GM21825 (cell line): ENCODE results near the gene EHBP1L1.
"Not testable (repeated sequence)": the region's sequence is repeated elsewhere in the genome, so short reads cannot be mapped to it uniquely, and the experiment has no call there.

Experiments
- ATAC-seq: cut with Tn5 transposase; IDR thresholded peaks from one replicate; pipeline ENCODE4 v1.9.1; 2021; ENCODE audit warnings: mild to moderate bottlenecking, moderate library complexity; ENCODE audit not compliant: unreplicated experiment

Gene EHBP1L1

DNA sequence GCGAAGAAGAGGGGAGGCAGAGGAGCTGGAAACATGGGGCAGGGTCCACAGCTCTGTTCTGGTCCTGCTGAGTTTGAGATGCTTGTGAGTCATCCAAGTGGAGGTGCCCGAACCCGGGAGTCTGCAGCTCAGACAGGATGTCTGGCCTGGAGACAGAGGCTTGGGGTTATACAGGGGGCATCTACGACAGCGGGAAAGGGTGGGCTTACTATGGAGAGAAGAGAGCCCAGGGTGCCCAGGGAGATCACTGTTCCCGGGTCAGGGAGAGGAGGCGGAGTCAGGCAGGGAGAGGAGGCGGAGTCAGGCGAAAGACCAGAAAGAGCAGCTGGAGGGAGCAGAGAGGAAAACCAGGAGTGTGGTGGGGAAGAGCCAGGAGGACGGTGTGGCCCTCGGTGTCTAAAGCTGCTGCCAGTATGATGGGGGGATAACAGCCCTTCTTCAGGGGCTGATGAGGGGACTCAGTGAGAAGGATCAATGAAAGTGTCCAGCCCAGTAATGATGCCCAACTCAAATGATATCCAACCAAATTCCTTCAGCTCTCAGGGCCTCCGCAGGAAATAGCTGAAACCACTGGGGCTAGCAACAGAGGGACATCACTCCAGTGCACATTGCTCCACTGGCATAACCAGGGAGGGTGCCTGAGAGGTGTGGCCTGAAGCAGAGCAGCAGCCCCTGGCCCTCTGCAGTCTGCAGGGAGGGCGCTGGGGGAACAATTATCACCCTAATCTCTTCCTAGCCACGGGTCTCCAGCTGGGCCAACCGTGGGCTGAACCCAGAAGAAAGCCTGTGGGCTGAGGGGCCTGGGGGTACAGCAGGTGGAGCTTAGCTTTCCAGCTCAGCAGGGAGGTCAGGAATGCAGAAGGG lies 15.1 kb upstream of the EHBP1L1 start:
- ATAC-seq = no peak

DNA sequence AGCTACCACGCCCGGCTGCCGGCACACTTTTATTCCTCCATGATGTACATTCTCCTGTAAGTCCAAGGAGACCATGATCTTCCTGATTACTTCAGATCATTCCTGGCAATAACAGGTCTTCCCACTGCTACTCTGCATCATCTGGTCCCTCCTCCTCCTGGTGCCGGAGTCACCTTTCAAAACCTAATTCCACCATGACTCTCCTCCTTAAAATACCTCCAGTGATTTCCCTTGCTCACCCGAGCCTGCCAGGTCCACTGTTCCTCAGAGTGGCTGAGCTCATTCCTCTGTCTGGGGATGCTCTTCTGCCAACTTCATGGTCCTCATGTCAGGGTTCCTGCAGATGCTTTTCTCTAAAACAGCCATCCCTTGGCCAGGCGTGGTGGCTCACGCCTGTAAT lies 13.8 kb upstream of the EHBP1L1 start:
- ATAC-seq = no peak

DNA sequence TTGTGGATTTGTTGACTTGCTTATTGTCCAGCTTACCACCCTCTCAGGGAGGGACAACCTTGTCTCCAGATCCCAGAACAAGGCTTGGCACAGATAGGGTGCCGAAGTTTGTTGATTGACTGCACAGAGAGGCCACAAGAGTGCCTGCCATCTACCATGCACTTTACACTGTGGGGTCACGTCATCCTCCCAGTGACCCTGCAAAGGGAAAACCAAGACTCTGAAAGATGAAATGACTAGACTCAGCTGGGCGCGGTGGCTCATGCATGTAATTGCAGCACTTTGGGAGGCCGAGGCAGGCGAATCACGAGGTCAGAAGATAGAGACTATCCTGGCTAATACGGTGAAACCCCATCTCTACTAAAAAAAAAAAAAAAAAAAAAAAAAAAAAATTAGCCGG lies 13.1 kb upstream of the EHBP1L1 start:
- ATAC-seq = no peak

DNA sequence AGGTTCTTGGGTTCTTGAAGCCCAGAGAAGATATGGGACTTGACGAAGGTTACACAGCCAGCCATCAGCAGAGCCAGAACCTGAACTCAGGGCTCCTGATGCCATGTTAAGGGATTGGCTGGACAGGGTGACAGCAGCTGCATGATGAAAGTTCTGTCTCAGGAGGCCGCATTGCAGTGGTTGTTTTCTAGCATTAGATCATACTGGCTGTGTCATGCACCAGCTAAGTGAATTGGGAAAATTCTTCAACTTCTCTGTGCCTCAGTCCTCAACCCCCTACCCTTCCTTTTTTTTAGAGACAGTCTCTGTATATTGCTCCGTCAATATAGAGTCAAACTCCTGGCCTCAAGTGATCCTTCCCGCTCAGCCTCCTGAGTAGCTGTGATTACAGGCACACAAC lies 12.3 kb upstream of the EHBP1L1 start:
- ATAC-seq = no peak

GRCh38 chr11:65564879-65565559 lies 10.8 kb upstream of the EHBP1L1 start:
- not testable (repeated sequence) for ATAC-seq

DNA sequence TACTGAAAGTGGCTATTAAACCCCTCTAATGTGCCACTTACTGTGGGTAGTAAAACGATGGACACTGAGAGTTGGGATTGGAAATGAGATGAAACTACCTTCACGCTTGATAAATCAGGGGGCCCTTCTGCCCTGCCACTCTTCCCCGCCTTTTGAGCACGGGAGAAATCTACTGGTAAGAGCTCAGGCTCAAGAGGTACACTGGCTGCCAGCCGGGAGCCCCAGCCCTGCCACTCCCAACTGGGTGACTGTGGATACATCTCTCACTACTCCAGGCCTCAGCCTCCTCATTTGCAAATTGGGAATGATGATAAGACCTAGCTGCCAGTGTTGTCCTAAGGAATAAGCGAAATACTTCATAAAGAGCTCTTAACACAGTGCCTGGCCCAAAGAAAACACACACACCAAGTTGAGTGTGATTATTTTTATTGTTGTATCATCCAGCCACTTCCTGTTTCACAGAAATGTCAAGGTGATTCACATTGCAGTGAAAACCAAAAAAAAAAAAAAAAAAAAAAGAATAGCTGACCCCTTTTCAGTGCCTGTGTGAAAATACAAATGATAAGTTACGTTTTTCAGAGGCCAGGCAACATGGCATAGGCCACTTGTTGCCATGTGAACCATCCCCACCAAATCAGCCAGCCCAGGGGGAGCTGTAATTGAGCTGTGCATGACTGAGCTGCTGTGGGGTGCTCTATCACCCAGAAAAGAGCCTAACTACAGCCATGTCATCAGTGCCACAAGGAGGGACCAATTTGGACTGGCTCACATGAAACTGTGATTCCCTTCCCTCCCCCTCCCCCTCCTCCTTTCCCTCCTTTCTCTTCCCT lies 10.0 kb upstream of the EHBP1L1 start:
- ATAC-seq = no peak

GRCh38 chr11:65569164-65569972 lies 6.5 kb upstream of the EHBP1L1 start:
- peak; percentile 4 for ATAC-seq

DNA sequence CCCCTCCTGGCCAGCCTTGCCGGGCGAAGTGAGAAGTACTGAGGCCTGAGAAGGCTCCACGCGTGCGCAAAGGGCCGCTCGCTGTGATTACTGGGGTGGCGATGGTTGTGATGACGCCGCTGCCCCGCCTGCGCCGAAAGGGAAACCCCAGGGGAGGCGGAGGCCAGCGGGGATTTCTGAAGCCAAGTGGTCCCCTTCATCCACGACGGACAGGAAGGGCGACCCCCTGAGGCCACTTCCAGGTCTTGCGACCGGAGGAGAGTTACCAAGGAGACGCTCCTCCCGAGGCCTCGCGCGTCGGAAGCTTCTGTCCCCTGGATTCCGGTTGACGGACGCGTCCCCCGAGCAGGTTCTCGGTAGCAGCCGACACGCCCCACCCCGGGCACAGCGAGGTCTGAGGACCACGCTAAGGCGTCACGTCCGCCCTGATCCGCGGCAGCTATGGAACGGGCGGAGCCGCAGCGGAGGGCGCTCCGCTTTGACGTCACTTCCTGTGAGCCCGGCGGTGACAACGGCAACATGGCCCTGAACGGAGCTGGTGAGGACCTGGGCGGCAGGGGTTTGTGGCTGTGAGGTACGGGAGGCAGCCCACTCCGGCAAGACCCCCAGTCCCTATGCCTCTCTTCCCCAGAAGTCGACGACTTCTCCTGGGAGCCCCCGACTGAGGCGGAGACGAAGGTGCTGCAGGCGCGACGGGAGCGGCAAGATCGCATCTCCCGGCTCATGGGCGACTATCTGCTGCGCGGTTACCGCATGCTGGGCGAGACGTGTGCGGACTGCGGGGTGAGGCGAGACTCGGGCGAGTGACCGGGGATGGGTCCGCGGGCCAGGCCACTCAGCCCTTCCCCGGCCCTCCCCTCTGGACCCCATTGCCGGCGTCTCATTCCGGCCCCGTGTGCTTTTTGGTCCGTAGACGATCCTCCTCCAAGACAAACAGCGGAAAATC lies 5.6 kb upstream of the EHBP1L1 start, which contains the start of gene ZNRD2:
Gene ZNRD2 (plus strand): TSS at position 505 of the 946 bp plus-strand sequence. CDS start 15 bp downstream, at position 520.
- ATAC-seq = peak; percentile 57

- ATAC-seq = no peak
Observed at GRCh38 chr11:65571420-65571819, 4.4 kb upstream of the EHBP1L1 start.

DNA sequence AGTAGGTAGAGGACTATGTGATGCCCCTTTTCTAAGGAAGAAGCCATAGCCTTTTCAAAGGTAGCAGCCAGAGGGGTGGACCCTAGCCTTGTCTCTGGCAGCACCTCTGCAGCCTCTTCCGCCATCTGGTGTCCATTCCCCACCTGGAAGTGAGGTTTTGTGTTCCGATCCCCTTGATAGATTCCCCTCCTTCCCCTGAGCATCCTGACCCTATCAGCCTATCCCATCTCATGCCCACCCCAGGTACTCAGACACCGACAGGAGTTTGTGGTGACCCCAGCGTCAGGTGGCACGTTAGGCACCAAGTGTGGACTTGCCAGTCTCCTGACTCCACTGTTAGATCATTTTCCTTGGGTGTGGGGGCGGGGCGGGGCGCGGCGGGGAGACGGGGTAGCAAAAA lies 3.9 kb upstream of the EHBP1L1 start:
- no peak for ATAC-seq

DNA sequence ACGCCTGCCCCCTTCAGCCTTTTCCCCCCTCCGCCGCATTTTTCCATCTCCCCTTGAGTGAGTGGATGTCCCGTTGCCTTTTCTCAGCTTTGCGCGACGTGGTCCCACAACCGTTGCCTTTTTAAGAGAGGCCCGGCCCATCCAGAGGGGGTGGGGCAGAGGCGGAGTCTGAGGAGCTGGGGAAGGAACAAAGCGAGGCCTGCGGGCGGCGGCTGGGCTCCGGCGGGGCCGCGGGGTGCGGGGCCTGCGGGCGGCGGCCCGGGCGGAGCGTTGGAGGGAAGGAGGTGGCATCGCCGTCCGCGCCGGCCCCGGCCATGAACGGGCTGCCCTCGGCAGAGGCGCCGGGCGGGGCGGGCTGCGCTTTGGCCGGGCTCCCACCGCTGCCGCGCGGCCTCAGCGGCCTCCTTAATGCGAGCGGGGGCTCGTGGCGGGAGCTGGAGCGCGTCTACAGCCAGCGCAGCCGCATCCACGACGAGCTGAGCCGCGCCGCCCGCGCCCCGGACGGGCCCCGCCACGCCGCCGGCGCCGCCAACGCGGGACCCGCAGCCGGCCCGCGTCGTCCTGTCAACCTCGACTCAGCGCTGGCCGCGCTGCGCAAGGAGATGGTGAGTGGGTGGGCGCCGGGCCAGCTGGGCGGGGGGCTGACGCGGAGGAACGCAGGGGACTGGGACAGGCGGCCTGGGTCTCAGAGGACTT lies 3.3 kb upstream of the EHBP1L1 start, which contains the start of gene FAM89B:
Gene FAM89B (plus strand): TSS at position 183 of the 696 bp plus-strand sequence. CDS start 132 bp downstream, at position 315.
- ATAC-seq = no peak

DNA sequence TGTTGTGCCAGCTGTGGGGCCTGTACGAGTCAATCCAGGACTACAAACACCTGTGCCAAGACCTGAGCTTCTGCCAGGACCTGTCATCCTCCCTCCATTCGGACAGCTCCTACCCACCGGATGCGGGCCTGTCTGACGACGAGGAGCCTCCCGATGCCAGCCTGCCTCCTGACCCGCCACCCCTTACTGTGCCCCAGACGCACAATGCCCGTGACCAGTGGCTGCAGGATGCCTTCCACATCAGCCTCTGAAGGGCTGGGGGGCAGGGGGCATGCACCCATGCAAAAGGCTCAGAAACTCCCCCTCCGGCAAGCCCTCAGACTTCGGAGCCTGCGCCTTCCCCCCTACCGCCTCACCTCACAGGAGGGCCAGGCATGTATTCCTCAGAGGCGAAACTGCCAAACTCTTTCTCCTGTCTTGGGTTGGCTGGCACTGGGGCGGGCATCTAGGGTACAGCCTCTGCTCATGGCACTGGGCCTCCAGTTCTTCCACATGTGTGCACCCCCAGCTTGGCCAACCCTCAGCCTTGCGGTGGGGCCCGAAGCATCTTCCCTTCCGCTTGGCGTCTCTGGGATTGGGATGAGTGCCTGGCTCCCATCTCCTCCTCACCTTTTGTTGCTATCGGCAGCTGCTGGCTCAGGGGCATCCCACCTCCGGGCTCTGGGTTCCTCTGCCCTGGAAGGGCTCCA lies 2.3 kb upstream of the EHBP1L1 start:
- ATAC-seq = no peak

- ATAC-seq = peak; percentile 31
Observed at GRCh38 chr11:65574109-65574810, 1.6 kb upstream of the EHBP1L1 start.

DNA sequence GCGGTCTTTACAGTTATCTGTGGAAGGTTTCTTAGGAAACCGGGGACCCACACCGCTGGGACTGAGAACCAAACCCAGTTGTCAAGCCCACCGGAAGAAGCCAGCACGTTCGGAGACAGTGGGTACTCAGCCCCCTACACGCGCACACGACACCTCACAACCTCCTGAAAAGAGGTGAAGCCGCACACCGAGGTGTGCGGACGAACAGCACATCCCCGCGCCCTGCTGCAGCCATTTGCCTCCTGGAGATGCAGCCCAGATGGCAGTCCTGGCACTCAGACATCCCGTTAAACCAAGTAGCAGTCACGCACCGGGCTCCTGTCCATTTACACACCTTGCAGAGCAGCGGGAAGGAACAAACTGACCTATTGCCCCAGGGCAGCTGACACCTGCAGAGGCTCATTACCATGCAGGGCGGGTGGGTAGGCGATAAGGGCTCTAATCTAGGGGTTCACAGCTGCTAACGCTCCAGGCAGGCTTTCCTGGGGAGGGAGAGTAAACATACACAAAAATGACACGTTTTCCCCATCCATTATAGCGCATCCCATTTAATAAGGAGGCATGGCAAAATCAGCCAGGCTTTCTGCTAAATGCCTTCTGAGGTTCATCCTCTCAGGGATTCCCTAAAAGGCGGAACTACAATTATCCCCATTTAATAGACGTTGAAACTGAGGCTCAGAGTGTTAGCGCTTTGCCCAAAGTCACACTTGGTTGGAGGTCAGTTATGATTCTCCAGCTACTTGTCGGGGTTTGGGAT lies 864 bp upstream of the EHBP1L1 start:
- no peak for ATAC-seq

DNA sequence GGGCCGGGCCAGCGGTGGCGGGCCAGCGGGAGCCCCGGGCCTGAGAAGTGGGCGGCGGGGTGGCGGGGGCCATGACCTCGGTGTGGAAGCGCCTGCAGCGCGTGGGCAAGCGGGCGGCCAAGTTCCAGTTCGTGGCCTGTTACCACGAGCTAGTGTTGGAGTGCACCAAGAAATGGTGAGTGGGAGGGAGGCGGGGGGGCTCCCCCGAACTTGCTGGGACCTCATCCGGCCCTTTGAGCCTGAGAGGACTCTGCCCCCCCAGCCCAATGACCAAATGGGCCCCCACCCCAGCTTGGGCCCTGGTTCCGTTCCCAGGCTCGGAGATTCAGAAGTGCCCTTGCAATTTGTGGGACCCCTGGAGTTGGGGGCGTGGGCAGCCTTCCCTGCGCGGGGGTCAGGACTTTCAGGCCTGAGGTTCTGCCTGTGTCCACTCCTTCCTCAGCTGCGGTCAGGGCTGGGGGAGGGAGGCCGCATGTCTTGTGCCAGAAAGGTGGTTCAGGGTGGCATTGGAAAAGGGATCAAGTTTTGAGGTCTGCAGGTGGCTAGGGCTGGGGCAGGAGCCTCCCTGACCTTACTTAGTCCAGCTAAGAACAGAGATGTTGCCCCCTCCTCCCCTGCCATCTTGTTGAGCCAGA lies 496 bp downstream of the EHBP1L1 start:
- ATAC-seq = no peak
